Retina (tissue), 1 donor: ENCODE data around the gene UVRAG.
"Not testable (repeated sequence)": the region's sequence is repeated elsewhere in the genome, so short reads cannot be mapped to it uniquely, and the experiment has no call there.

ENCODE experiments used
- DNase-seq: peaks from one replicate; pipeline ENCODE4 v3.0.0-alpha.2; 2016

UVRAG gene

GRCh38 chr11:76033699-76034098 lies 218.7 kb downstream of the UVRAG start:
- DNase-seq = no peak

GRCh38 chr11:76035020-76035419 lies 220.0 kb downstream of the UVRAG start:
- DNase-seq = no peak

- no peak for DNase-seq
These were observed 223.6 kb downstream of the UVRAG start for GRCh38 chr11:76038608-76039007.

GRCh38 chr11:76041208-76041607 lies 226.2 kb downstream of the UVRAG start:
- DNase-seq = no peak

GRCh38 chr11:76044750-76045320 lies 229.8 kb downstream of the UVRAG start:
- DNase-seq = no peak

- no peak for DNase-seq
These were observed 232.2 kb downstream of the UVRAG start for GRCh38 chr11:76047231-76047630.

- DNase-seq = no peak
These were observed 232.8 kb downstream of the UVRAG start for GRCh38 chr11:76047766-76048165.

- peak; percentile 37 for DNase-seq
These were observed 233.8 kb downstream of the UVRAG start for GRCh38 chr11:76048763-76049162.

GRCh38 chr11:76049511-76049910 lies 234.5 kb downstream of the UVRAG start:
- no peak for DNase-seq

GRCh38 chr11:76051937-76052336 lies 236.9 kb downstream of the UVRAG start:
- DNase-seq = no peak

GRCh38 chr11:76054330-76054729 lies 239.3 kb downstream of the UVRAG start:
- DNase-seq = no peak

GRCh38 chr11:76056876-76057275 lies 241.9 kb downstream of the UVRAG start:
- DNase-seq = no peak

- DNase-seq = not testable (repeated sequence)
These were observed 245.5 kb downstream of the UVRAG start for GRCh38 chr11:76060475-76061036.

- DNase-seq = no peak
These were observed 247.7 kb downstream of the UVRAG start for GRCh38 chr11:76062733-76063132.

GRCh38 chr11:76064192-76064591 lies 249.2 kb downstream of the UVRAG start:
- no peak for DNase-seq

GRCh38 chr11:76067099-76067498 lies 252.1 kb downstream of the UVRAG start:
- DNase-seq = no peak

- no peak for DNase-seq
These were observed 254.0 kb downstream of the UVRAG start for GRCh38 chr11:76069001-76069400.

- no peak for DNase-seq
These were observed 256.1 kb downstream of the UVRAG start for GRCh38 chr11:76071090-76071489.

- no peak for DNase-seq
These were observed 258.7 kb downstream of the UVRAG start for GRCh38 chr11:76073724-76074123.

GRCh38 chr11:76074148-76075095 lies 259.4 kb downstream of the UVRAG start:
- DNase-seq = no peak

- DNase-seq = no peak
These were observed 260.7 kb downstream of the UVRAG start for GRCh38 chr11:76075716-76076115.

- not testable (repeated sequence) for DNase-seq
These were observed 261.2 kb downstream of the UVRAG start for GRCh38 chr11:76076253-76076652.

- DNase-seq = no peak
These were observed 261.7 kb downstream of the UVRAG start for GRCh38 chr11:76076749-76077148.

GRCh38 chr11:76077575-76078150 lies 262.7 kb downstream of the UVRAG start:
- DNase-seq = no peak
